Gastrocnemius medialis (tissue), 4 donors: ENCODE results near the gene RBM17.

Source experiments
- CTCF ChIP-seq, 5 experiments: fragments of 450-650 bp in 3 of 5; fragments of 200-600 bp in 2 of 5; sonication (generic) in 2 of 5; IDR thresholded peaks in 4 of 5; conservative IDR thresholded peaks in 1 of 5; 1 replicate in 4 of 5; 2 replicates in 1 of 5; pipeline ENCODE4 v1.5.1; 2016 to 2019; ENCODE audit warnings: antibody characterized with exemption in 5 of 5, mild to moderate bottlenecking in 3 of 5, moderate library complexity in 3 of 5
- POLR2A ChIP-seq, 2 donors: fragments of 450-650 bp; IDR thresholded peaks; one replicate each; pipeline ENCODE4 v1.6.1; 2017; ENCODE audit warnings: antibody characterized with exemption in 2 of 2, mild to moderate bottlenecking in 2 of 2, moderate library complexity in 2 of 2

GRCh38 chr10:6100370-6100769 is 11.5 kb downstream of the RBM17 start:
- TF ChIP-seq POLR2A (IDR thresholded peaks at IDR 0.05) (no peak), CTCF (IDR thresholded peaks at IDR 0.05 in 4 of 5, conservative IDR thresholded peaks at IDR 0.05 in 1 of 5) (no peak)
